ENCODE measurements around the gene TLCD1.

TLCD1 gene

DNA sequence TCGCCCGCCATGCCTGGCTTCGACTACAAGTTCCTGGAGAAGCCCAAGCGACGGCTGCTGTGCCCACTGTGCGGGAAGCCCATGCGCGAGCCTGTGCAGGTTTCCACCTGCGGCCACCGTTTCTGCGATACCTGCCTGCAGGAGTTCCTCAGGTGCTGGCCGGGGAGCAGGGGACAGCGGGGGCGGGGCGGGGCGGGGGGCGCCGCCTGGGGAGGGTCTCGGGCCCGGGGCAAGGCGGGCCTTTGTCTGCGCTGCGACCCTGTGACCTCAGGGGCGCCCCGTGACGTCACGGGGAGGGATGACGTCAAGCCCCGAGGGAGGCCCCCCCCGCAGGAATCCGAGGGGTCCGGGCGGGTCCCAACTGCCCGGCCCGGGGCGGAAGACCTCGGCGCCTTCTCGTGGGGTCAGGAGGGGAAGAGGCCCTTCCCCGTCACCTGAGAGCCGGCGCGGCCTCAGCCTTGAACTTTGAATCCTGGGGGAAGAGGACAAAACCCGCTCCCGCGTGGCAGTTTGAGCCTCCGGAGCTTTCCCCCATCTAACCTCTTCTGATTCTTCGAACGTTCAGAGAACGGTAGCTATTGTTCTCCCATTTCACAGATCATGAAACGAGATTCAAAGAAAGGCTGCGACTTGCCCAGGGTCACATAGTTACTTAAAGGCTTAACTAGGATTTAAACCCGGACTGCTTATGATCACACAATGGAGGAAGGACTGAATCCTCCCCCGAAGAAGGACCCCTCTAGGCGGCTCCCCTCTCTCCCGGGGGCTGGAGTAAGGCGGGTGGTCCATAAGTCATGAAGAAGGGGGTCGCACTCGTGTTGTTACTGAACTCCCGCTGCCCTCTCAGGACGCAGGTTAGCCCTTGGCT is 18.3 kb upstream of the TLCD1 start (continued):
- TF ChIP-seq, protein P1, sequence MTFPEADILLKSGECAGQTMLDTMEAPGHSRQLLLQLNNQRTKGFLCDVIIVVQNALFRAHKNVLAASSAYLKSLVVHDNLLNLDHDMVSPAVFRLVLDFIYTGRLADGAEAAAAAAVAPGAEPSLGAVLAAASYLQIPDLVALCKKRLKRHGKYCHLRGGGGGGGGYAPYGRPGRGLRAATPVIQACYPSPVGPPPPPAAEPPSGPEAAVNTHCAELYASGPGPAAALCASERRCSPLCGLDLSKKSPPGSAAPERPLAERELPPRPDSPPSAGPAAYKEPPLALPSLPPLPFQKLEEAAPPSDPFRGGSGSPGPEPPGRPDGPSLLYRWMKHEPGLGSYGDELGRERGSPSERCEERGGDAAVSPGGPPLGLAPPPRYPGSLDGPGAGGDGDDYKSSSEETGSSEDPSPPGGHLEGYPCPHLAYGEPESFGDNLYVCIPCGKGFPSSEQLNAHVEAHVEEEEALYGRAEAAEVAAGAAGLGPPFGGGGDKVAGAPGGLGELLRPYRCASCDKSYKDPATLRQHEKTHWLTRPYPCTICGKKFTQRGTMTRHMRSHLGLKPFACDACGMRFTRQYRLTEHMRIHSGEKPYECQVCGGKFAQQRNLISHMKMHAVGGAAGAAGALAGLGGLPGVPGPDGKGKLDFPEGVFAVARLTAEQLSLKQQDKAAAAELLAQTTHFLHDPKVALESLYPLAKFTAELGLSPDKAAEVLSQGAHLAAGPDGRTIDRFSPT (tag by site-specific recombination; IDR thresholded peaks at IDR 0.05): no peak
- TF ChIP-seq ZNF114 (tag by site-specific recombination; IDR thresholded peaks at IDR 0.05): no peak

DNA sequence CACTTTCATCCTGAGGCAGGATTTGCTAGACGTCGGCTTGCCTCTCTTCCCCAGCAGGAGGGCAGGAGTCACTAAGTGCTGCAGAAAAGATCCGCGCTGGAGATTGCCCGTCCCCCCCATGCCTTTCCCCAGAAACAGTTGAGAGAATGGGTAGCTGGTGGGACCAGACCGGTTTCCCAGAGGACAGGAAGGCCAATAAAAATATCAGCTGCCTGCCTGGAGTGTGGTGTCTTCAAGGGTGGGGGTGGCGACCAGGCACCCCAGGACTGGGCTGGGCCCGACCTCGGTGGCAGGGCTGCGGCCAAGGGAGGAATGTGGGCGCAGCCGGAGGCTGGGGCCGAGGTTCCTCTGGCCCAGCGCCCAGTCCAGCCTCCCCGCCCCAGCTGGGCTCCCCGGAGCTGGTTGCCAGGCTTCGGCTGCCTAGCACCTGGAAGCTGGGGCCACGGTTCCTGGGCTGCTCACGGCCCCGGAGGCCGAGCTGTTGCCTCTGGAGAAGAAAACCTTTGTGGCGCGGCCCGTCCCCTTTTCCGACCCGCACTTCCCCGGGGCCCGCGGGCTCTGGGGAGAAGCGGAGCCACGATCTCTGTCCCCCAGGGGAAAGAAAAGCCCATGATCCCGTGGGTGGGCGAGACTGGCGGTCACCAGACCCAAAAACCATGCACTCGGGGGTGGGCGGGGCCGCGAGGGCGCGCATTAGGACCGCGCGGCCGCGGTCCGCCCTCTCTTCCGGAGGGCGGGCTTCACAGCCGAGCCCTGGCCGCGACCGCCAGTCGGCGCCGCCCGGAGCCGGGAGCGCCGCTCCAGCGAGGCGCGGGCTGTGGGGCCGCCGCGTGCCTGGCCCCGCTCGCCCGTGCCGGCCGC is 17.4 kb upstream of the TLCD1 start, which contains the start of gene TRAF4:
TRAF4 (plus strand) TSS at position 769 of the 861 bp plus-strand sequence. CDS start 102 bp downstream, outside the sequence.
- Histone ChIP-seq H3K4me1 (ENCODE audit: control insufficient read depth, insufficient read depth, low read length) (peaks cover 11% of the 10 kb centered on the region; the same call in 1 of the 2 replicates), H3K36me3 (ENCODE audit: control insufficient read depth in 2 of 2, insufficient read depth in 1 of 2, low read length in 2 of 2) (peaks cover under 1 to 58% of the 10 kb centered on the region in 2 experiments; a peak in 2 of 3 replicates), H3K27ac (ENCODE audit: extremely low read depth, low read depth, low read length) (peak within 1 kb of the TSS; percentile 94), H3K9me3 (ENCODE audit: control insufficient read depth, insufficient read depth, low read depth, low read length) (no peaks in the 10 kb centered on the region), H3K4me3 (ENCODE audit: low read depth, low read length) (peak within 1 kb of the TSS; percentile 69)
- ChIA-PET CTCF (interaction anchor here (1.2 to 16.7 kb wide), 3 partner anchors 18 to 207 kb away, joined by 3 to 445 read pairs (median 6); partner anchors contain the start of genes NEK8, RPL23A and TLCD1), POLR2A (interaction anchor here (0.6 to 14.1 kb wide), 18 partner anchors 8 to 208 kb away, joined by 3 to 448 read pairs (median 4); partner anchors contain the start of genes FAM222B, NEK8, PHF12 and PROCA1)
- TF ChIP-seq ZNF223 (tag by site-specific recombination; IDR thresholded peaks at IDR 0.05): no peak
- TF ChIP-seq ZNF157 (tag by site-specific recombination; IDR thresholded peaks at IDR 0.05): no peak
- no peak for TF ChIP-seq ZNF175 (tag by site-specific recombination; IDR thresholded peaks at IDR 0.05)
- TF ChIP-seq, protein P2, sequence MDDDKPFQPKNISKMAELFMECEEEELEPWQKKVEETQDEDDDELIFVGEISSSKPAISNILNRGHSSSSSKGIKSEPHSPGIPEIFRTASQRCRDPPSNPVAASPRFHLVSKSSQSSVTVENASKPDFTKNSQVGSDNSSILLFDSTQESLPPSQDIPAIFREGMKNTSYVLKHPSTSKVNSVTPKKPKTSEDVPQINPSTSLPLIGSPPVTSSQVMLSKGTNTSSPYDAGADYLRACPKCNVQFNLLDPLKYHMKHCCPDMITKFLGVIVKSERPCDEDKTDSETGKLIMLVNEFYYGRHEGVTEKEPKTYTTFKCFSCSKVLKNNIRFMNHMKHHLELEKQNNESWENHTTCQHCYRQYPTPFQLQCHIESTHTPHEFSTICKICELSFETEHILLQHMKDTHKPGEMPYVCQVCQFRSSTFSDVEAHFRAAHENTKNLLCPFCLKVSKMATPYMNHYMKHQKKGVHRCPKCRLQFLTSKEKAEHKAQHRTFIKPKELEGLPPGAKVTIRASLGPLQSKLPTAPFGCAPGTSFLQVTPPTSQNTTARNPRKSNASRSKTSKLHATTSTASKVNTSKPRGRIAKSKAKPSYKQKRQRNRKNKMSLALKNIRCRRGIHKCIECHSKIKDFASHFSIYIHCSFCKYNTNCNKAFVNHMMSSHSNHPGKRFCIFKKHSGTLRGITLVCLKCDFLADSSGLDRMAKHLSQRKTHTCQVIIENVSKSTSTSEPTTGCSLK (tag by site-specific recombination; IDR thresholded peaks at IDR 0.05): no peak
- TF ChIP-seq ZNF561 (tag by site-specific recombination; IDR thresholded peaks at IDR 0.05; ENCODE audit: borderline replicate concordance): peak; percentile 96; the same call in 1 of the 2 replicates
- peak; percentile 99 for TF ChIP-seq KLF9 (tag by site-specific recombination; IDR thresholded peaks at IDR 0.05; ENCODE audit: low read depth)
- TF ChIP-seq ZNF792 (tag by site-specific recombination; IDR thresholded peaks at IDR 0.05): no peak
- peak; percentile 87 for TF ChIP-seq ZFHX2 (tag by site-specific recombination; conservative IDR thresholded peaks at IDR 0.05)
- TF ChIP-seq, protein P3, sequence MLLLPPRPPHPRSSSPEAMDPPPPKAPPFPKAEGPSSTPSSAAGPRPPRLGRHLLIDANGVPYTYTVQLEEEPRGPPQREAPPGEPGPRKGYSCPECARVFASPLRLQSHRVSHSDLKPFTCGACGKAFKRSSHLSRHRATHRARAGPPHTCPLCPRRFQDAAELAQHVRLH (tag by site-specific recombination; IDR thresholded peaks at IDR 0.05): no peak
- peak; percentile 28; the same call in 1 of the 2 replicates for TF ChIP-seq ZNF121 (tag by site-specific recombination; IDR thresholded peaks at IDR 0.05)
- TF ChIP-seq ZSCAN23 (tag by site-specific recombination; IDR thresholded peaks at IDR 0.05): no peak
- no peak for TF ChIP-seq ZNF777 (tag by site-specific recombination; IDR thresholded peaks at IDR 0.05; ENCODE audit: borderline replicate concordance)
- TF ChIP-seq, protein P4, sequence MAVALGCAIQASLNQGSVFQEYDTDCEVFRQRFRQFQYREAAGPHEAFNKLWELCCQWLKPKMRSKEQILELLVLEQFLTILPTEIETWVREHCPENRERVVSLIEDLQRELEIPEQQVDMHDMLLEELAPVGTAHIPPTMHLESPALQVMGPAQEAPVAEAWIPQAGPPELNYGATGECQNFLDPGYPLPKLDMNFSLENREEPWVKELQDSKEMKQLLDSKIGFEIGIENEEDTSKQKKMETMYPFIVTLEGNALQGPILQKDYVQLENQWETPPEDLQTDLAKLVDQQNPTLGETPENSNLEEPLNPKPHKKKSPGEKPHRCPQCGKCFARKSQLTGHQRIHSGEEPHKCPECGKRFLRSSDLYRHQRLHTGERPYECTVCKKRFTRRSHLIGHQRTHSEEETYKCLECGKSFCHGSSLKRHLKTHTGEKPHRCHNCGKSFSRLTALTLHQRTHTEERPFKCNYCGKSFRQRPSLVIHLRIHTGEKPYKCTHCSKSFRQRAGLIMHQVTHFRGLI (tag by site-specific recombination; IDR thresholded peaks at IDR 0.05): peak; percentile 78
- TF ChIP-seq KLF8 (tag by site-specific recombination; IDR thresholded peaks at IDR 0.05): peak; percentile 94
- peak; percentile 66 for TF ChIP-seq ZNF398 (tag by site-specific recombination; IDR thresholded peaks at IDR 0.05)
- peak; percentile 68 for TF ChIP-seq ZNF423 (tag by site-specific recombination; IDR thresholded peaks at IDR 0.05)
- TF ChIP-seq ZNF830 (tag by site-specific recombination; IDR thresholded peaks at IDR 0.05; ENCODE audit: low read depth): no peak
- TF ChIP-seq ZBTB21 (tag by site-specific recombination; IDR thresholded peaks at IDR 0.05): no peak
- no peak for TF ChIP-seq ZNF302 (tag by site-specific recombination; IDR thresholded peaks at IDR 0.05; ENCODE audit: low read depth)
- TF ChIP-seq PRDM6 (tag by site-specific recombination; IDR thresholded peaks at IDR 0.05): no peak; the same call in 1 of the 2 replicates
